GM21786 (cell line): ENCODE results near the gene COG2.
"Not testable (repeated sequence)": the region's sequence is repeated elsewhere in the genome, so short reads cannot be mapped to it uniquely, and the experiment has no call there.

Experiments used
- ATAC-seq: cut with Tn5 transposase; IDR thresholded peaks from one replicate; pipeline ENCODE4 v1.9.1; 2021; ENCODE audit not compliant: unreplicated experiment

COG2 gene, protein sequence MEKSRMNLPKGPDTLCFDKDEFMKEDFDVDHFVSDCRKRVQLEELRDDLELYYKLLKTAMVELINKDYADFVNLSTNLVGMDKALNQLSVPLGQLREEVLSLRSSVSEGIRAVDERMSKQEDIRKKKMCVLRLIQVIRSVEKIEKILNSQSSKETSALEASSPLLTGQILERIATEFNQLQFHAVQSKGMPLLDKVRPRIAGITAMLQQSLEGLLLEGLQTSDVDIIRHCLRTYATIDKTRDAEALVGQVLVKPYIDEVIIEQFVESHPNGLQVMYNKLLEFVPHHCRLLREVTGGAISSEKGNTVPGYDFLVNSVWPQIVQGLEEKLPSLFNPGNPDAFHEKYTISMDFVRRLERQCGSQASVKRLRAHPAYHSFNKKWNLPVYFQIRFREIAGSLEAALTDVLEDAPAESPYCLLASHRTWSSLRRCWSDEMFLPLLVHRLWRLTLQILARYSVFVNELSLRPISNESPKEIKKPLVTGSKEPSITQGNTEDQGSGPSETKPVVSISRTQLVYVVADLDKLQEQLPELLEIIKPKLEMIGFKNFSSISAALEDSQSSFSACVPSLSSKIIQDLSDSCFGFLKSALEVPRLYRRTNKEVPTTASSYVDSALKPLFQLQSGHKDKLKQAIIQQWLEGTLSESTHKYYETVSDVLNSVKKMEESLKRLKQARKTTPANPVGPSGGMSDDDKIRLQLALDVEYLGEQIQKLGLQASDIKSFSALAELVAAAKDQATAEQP

DNA sequence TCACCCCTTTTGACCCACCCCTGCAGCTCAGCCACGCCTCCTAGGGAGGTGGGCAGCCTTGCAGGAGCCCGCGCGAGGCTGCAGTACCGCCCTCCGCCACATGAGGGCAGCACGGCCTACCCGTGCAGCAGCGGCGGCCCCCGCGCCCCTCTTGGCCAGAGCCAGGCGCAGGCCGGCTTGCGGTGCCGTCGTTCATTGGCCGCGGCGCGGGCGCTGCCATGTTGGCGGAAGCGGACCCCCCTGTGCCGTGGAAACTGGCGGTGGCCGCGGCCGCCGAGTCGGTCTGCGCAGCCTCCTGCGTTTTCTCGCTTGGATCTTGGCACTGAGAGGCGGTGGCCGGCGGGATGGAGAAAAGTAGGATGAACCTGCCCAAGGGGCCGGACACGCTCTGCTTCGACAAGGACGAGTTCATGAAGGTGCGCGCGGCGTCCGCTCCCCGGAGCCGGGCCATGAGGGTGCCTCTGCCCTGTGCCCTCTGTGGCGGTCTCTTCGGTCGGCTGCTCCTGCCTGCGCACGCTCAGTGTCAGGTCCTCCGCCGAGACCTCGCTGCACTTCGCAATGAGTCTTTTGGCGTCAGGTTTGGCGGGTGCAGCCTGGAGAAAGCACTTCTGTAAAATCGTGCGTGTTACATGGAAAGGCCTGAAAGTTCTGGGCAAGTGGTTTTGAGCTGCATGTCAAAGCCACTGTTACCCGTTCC lies at the start of gene COG2:
Gene COG2, plus strand, starts transcription at position 219 of the 697 bp plus-strand sequence. Its CDS starts 126 bp downstream, at position 345.
- ATAC-seq: peak; percentile 94

DNA sequence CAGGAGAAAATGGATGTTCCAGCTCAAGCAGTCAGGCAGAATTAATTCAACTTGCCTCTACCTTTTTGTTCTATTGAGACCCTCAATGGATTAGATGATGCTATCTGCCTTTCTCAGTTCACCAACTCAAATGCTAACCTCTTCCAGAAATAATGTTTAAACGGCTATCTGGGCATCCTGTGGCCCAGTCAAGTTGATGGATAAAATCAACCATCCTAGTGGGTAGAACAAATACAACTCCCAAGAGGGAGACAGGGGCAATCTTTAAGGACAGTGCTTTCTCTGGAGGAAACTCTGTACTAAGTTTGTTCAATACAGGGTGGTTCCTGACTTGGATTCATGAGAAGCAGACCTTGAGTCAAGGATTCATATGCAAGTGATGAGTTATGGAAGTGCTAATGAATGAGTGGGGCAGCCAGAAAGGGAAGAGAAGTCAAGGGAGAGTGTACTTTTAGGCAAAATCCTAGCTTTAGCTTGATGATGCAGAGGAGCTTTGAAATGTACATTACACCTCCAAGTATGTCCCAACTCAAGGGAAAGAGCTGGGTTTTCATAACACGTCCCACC lies 49.4 kb upstream of the COG2 start:
- ATAC-seq: no peak

GRCh38 chr1:230594214-230594773 lies 48.0 kb upstream of the COG2 start:
- ATAC-seq: no peak

DNA sequence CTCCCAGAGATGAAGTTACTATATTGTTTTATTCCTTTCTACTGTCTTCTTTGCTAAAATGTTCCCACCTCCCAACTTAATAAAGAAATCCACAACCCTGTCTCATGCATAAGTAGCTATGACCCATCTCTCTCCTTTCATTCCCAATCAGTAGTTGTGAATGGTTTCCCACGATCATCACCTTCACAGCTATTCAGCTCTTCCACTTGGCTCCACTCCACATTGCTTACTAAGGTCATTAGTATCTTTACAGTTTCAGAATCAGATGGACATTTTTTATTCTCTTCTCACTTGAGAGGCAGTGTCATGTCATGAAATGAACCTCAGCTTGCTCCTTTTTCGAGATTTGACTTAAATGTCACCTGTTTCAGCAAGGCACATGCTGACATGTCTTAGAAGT lies 47.1 kb upstream of the COG2 start:
- no peak for ATAC-seq

DNA sequence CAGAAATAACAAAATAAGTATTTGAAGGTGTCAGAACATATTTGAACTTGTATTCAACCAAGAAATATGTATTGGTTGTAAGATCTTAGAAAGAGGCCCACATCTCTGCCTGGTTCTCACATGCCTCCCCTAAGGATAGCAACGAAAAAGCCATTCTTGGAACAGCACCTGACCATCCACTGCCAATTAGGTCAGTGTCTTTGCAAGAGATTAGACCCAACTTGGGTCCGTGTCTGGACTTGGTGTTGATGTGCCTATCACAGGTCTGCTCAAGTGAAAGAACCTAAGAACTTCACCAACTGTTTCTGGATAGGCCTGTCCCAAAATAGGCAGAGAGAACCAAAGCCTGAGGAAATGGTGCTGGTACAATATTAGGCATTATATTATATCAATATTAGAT lies 46.0 kb upstream of the COG2 start:
- no peak for ATAC-seq

GRCh38 chr1:230598745-230599144 lies 43.5 kb upstream of the COG2 start:
- ATAC-seq: no peak

DNA sequence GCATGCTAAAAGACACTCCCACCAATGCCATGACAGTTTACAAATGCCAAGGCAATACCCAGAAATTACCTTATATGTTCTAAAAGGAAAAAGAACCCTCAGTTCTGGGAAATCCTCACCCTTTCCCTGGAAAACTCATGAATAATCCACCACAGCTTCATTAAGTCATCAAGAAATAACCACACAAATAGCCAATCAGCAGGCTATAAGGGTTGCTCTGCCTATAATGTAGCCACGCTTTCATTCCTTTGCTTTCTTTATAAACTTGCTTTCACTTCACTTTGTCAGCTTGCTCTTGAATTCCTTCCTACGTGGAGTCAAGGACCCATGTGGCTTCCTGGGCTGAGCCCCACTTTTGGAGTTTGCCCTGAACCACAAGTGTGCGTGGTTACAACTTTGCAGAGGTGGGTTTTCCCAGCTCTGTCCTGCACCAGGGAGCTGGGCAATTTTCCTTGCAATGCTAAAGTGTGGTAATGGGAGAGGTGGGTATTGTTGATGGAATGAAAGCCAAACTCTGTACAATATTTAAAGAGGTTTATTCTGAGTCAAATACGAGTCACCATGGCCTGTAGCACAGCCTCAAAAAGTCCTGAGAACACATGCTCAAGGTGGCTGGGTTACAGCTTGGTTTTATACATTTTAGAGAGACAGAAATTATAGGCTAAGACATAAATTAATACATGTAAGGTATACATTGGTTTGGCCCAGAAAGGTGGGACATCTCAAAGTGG lies 42.2 kb upstream of the COG2 start:
- ATAC-seq: no peak

GRCh38 chr1:230600657-230601400 lies 41.5 kb upstream of the COG2 start:
- not testable (repeated sequence) for ATAC-seq

DNA sequence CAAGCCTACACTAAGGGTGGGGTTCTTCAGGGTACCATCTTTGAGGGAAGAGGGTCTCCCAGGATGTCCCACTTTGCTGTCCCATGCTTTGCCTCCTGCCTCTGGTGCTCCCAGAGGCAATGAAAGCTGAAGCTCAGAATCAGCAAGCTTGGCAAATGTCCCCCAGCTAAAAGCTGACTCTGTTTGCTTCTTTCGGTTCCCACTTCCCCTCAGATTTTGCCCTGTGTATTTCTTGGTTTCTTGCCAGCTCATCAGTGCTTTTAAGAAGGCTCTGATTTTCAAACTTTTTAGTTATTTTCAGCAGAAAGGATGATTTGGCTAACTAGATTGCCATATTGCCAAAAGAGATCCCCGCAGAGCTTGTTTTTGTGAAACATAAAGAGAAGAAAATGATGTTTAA lies 33.1 kb upstream of the COG2 start:
- ATAC-seq: no peak

GRCh38 chr1:230610589-230610988 lies 31.7 kb upstream of the COG2 start:
- ATAC-seq: no peak

DNA sequence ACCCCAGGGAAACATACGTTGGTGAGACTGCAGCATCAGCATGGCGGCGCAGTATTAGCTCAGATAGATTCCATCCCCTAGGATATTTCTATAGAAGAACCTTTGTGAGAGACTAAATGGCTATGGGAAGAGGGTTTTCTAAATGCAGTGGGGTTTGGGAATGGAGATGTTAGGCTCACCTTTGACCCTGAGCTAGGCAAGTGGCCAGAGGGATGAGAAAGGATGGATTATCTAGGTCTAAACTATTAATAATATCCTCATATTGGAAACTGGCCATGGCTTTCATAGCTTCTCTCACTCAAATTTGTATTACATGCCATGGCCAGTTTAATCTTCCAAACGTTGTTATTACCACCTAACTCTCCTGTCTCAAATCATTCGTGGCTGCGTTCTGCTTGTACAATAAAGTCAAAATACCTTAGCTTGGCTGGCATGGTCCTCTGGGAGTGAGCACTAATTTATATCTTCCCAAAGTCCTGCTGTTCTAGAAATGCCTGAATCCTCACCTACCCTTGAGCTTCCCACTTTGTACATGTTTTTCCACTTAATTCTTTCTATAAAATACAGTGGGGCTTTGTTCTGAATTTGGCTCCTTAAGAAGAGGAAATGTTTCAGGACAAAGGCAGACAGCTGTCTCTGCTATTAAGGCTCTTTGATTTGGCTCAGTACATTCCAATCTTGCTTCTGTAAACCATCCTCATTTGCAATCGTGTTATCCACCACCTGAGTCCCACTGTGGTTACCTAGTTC lies 31.0 kb upstream of the COG2 start:
- no peak for ATAC-seq

DNA sequence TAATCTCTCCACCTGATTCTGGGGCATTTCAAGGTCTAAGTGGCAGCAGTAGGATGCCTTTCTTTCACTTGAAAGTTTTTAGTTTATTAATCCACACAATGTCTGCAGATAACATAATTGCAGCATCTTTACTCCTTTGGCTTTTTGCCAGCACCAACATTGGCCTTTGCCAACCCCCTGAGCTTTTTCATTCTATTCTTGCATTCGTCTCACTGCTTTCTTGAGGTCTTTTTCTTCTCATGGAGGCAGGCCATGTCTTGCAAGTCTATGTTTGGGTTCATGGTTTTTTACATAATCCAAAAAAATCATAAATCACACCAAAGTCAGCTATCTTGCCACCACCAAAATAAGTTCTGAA lies 30.4 kb upstream of the COG2 start:
- ATAC-seq: no peak

DNA sequence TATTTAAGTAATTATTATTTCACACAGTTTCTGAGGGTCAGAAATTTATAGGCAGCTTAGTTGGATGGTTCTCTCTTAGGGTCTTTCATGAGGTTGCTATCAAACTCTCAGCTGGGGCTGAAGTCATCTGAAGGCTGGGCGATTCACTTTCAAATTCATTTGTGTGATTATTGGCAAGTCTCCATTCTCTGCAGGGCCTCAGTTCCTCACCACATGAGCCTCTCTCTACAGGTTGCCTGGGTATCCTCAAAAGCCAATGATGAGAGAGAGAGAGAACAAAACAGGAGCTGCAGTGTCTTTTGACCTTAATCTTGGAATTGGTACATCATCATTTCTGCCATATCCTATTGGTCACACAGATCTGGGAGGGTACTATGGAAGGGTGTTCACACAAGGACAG lies 29.6 kb upstream of the COG2 start:
- no peak for ATAC-seq

GRCh38 chr1:230614121-230614520 lies 28.2 kb upstream of the COG2 start:
- no peak for ATAC-seq

DNA sequence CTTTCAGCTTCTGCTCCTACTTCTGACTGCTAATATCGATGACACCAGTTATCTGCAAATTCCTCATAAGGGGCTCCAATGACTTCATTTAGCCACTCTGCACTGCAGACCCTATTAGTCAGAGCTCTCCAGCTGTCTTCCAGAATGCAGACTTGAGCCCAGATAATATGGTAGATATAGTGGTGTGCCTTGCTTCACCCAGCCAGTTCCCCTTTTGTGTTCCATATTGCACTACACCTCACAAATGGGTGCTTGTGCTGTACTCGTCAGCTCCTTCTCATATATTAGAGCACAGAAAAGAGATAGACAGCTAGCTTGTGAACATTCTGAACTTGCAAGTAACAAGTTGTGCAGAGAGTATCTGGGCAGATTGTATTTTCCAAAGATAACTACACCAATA lies 23.7 kb upstream of the COG2 start:
- no peak for ATAC-seq

- ATAC-seq: no peak
Measured at GRCh38 chr1:230620649-230621323, 21.5 kb upstream of the COG2 start.

DNA sequence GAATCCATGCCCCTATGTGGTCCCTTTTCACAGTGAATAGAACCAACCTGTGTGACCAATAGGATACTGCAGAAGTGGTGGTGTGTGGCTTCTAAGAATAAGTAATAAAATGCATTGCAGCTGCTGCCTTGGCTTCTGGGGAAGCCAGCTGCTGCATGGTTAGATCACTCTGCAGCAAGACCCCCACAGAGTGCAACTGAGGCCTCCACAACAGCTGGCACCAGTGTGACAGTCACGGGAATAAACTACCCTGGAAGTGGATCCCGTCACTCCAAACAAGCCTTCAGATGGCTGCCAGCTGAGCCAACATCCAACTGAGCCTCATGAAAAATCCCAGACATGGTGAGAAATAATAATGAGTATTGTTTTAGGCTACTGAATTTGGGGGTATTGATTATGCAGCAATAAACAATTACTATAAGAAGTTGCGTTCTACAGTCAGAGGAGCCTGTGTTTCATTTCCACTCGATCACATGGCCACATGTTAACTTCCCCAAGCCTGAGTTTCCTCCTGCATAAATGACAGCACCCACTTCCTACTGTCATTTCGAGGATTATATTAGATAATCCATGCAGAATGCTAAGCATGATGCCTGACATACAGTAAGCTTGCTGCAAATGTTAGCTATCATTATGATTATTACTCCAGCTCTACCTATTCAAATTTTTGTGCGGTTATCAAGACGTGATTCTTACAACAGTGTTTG lies 20.8 kb upstream of the COG2 start:
- no peak for ATAC-seq

GRCh38 chr1:230622151-230622550 lies 20.1 kb upstream of the COG2 start:
- no peak for ATAC-seq
